GM13976 (cell line): ENCODE measurements around the gene PECR.
A peak's percentile ranks its signal among the peaks of the same experiment; 100 is the strongest.

Experiments
- DNase-seq: peaks from one replicate; pipeline ENCODE4 v3.0.0; 2012; ENCODE audit warnings: low spot score
- CTCF ChIP-seq: IDR thresholded peaks from 2 replicates; pipeline ENCODE4 v1.5.1; 2012; ENCODE audit warnings: borderline replicate concordance, mild to moderate bottlenecking; ENCODE audit not compliant: insufficient read depth; ENCODE audit errors: extremely low read depth, missing control alignments, control extremely low read depth
- in situ Hi-C: fragments of 300-500 bp; cut with MboI; formaldehyde crosslinking; loops from one replicate; pipeline ENCODE4 v1.12.0; 2022; ENCODE audit warnings: low sequenced_read_pairs, mixed read lengths, inconsistent platforms; ENCODE audit not compliant: unreplicated experiment

The PECR gene

GRCh38 chr2:216094701-216095100 is 13.1 kb upstream of the PECR start:
- DNase-seq, result no peak
- in situ Hi-C loops, result no loop called here
- TF ChIP-seq CTCF, result no peak

GRCh38 chr2:216092646-216093045 is 11.0 kb upstream of the PECR start:
- in situ Hi-C loops, result no loop called here
- DNase-seq, result no peak
- no peak for TF ChIP-seq CTCF

- in situ Hi-C loops, result no loop called here
- DNase-seq, result peak; percentile 63
- TF ChIP-seq CTCF, result no peak
Measured at GRCh38 chr2:216090369-216090786, 8.8 kb upstream of the PECR start.

GRCh38 chr2:216086207-216086893 is 4.7 kb upstream of the PECR start:
- peak; percentile 4 for TF ChIP-seq CTCF
- in situ Hi-C loops, result no loop called here

GRCh38 chr2:216084547-216084946 is 2.9 kb upstream of the PECR start:
- peak; percentile 31 for DNase-seq
- TF ChIP-seq CTCF, result no peak
- in situ Hi-C loops, result no loop called here

More at GRCh38 chr2:216086207-216086893, 4.7 kb upstream of the PECR start:
- peak; percentile 37 for DNase-seq

- in situ Hi-C loops, result no loop called here
- no peak for TF ChIP-seq CTCF
- no peak for DNase-seq
Measured at GRCh38 chr2:216083464-216084281, 2.1 kb upstream of the PECR start.
